GM18517 (cell line): ENCODE results near the gene DGKG.

Source experiments
- ATAC-seq: cut with Tn5 transposase; IDR thresholded peaks from one replicate; pipeline ENCODE4 v1.9.1; 2021; ENCODE audit warnings: mild to moderate bottlenecking, moderate library complexity; ENCODE audit not compliant: unreplicated experiment

DGKG gene

DNA sequence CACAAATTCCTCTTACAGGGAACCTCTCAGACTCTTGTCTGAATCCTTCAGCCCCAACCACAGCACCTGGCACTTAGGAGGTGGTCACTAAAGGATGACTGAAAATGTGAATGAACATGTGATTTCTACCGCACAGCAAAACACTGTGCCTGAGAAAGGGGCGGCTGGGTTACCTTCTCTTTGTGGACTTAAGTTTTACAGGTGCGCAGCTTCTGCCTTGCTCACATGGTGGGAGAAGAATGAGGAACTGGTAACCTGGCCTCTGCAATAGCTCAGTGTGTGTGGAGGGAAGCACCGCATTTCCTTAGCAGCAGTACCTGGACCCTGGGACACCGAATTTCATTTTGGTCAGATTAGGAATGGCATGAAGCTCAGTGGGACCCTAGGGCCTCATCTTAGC is 243.3 kb downstream of the DGKG start:
- no peak for ATAC-seq

DNA sequence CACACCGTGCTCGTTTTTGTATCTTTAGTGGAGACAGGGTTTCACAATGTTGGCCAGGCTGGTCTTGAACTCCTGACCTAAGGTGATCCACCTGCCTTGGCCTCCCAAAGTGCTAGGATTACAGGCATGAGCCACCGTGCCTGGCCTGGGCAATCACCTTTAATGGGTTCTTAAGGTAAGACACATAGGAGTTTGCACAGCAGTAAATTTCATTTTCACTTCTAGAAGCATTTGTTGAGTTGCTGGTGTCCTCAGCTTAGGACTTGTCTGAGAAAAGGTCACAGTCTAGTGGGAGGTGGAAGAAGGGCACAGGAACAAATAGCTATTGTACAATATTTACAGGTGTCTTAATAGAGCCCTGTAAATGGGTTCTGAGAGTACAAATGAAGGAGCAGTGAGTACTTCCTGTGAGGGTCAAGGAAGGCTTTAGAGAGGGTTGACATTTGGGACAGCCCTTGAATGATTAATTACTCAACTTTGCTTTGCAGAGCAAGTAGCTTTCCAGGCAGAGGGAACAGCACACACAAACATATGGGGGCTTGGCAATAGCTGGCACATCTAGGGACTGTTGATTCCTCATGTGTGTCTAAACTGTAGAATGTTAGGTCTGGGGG is 244.4 kb downstream of the DGKG start:
- ATAC-seq, result no peak

DNA sequence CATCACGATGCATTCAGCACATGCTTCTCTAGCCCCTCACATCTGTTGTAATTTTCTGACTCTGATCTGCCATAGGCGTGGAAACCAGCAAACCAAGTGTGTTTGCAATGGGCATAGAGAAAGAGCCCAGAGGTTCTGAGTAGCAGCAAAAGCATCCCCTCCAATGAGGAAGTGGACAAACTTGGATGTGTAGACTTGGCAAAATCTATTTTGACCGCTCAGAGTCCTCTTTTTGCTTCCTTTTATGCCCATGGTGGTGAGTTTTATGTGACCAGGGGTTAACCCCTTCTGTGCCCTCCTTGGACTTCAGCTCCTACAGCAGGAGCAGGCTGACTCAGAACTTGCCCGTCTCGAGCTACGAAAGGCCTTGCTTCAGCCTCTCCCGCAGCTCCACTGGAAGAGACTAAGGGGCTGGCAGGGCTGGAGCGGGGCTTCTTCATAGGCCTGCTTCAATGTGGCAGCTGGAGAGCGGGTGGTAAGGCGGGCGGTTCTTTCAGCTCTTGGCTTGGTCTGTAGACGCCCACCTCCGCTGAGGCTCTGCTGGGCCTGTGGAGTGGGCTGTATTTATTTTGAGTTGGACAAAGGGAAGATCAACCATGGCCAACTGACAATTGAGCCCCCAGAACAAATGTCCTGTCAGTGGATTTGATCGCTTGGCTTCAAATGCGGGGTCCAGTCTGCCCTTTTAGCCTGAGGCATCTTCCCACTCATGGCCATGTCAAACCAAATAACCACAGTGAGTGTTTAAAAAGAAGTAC is 246.6 kb downstream of the DGKG start:
- no peak for ATAC-seq

DNA sequence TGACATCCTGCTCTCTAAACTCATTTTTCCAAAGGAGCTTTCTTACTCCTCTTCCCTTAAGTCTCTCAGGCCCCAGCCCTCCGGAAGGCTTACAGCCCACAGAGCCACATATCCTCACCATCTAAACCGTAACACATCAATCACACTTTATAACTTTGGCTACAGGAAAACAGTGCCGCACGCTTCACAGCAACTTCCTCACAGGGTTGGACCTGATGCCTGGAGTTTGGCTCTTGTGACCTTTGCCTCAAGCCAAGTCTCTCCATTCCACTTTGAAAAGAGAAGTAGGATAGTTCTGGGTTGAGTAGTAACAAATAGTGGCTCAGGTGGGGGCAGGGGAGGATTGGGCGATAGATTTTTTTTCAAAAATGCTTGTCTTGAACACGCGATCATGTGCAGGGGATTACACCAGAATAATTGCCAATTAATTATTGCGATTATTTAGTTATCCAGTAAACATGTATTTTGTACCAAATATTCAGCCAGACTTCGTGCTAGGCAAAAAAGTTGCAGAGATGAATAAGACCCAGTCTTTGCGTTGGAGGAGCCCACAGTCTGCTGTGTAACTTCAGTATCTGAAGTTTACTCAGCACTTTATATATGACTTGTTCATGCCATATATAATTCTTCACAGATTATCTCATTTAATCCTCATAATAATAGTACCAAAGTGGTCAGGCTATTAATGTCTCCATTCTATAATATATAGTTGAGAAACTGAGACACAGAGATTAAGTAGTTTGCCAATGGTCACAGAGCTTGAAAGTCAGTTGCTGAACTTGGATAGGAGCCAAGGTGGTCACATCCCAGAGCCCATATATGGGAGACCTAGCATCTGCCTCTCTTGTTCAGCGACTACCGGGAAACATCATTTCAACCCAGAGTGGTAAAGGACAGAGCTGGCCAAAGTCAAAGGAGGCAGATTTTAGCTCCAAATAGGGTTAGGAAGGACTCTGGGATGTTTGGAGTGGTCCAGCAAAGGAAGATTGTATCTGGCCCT is 250.8 kb downstream of the DGKG start:
- ATAC-seq, result no peak

DNA sequence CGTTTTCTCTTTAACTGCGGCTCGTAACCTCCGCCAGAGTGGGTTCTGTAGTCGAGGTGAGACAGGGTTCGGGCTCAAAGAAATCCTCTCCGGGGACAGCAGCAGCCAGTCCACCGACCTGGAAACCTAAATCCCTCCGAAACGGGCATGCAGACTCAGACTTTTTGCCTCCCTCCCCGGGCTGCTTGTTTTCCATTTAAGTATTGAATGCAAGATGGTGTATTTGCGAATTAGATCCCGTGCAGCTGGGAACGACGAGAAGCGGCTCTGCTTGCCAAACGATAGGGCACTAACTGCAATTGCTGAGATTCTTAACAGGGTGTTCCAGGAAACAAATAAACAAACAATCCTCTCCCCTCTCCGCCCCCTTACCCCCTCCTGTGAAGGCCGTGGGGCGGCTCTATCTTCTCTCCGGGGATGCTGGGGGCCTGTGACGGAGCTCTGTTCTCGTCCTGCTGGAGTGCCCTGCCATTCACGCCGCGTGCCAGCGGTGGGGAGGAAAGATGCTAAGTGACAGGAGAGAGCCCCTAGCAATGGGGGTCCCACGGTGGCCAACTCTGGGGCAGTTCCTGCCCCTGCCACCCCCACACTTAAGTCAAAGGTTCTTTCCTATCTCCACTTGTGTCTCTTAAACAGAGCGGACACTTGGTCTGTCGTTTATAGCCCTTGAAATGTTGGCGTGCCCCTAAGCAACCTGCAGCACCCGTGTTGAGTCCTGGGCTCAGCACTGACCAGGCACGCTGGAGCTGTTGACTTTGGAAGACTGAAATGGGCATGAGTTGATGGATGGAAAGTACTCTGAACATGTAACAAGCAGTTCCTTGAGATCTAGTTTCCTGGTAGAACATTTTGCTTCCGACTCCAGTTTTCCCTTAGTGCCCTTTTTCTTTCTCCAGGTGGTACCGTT is 251.9 kb downstream of the DGKG start:
- ATAC-seq, result no peak

DNA sequence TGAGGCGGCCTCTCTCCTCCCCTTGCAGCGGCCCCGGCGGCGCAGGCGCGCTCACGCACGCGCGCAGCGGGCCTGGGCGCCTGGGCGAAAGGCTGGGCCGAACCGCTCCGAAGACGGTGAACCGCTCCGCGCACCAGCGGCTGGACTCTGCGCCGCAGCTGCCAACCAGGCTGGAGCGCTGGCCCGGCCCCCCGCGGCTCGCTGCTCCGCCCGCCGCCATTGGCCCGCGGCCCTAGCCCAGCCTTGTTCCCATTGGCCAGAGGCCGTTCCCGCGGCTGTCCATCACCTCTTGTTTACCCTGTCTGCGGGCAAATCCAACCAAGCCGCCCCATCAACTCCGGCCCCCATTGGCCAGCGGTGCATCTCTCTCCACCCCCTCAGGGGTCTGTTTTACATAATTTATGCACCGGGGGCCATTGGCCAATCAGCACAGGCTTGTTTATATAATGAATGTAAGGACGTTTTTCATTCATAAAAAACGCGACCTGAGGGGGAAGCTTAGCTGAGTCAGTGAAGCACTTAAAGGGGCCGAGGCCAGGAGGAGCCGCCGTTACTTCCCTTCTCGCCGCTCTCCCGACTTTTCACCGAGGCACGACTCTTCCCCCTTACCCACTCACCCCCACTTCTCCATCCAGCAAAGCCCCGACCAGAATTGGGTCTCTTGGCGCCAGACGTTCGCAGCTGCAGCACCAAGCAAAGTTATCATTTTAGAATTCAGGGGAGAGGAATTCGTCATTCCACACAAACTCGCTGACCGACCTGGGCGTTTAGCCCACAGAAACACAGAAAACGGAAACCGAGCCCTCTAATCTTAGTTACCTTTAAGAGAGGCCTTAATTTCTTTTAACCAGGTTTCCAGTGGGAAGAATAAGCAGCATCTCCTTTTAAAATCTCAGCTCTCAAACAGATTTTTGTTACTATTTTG is 252.8 kb downstream of the DGKG start, which contains the start of gene ETV5:
Gene ETV5, minus strand, starts transcription at position 149 of the 925 bp plus-strand sequence. CDS start 3,221 bp downstream, outside the sequence.
- ATAC-seq, result peak; percentile 95

DNA sequence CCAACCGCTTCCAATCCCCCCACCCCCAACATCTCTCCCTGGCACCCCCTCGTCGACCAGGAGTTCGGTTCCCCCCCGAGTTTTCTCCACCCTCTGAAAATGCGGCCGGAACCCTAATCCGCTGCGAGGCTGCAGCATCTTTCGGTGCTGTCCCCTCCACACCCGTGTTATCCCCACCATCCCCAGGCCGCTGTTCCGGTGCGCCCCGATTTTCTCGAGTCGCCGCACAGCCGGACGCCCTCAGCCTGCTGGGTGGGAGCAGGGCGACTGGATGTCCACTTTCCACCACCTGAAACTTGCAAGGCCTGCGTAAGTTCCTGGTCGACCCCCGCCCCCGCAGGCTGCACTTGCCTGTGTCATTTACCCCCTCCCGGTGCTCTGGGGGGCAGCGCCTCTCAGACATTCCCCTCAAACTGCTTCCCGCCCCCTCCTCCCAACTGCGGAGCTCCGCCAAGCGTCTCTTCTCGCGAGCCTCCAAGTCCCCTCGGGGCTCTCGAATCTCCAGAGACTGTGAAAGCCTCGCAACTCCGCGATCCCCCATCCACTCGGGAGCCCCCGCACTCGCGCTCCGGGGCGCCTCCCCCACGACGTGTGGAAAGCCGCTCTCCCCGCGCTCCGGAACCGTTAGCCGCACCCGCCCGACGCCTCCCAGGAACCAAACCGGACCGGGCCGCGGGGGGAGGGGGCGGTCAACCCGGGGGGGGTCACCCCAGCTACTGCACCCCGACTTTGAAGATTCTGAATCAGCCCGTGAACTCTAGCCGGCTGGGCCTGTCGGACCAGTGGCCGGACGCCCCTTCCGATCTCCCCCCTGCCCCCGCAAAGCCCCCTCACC is 253.7 kb downstream of the DGKG start:
- no peak for ATAC-seq

DNA sequence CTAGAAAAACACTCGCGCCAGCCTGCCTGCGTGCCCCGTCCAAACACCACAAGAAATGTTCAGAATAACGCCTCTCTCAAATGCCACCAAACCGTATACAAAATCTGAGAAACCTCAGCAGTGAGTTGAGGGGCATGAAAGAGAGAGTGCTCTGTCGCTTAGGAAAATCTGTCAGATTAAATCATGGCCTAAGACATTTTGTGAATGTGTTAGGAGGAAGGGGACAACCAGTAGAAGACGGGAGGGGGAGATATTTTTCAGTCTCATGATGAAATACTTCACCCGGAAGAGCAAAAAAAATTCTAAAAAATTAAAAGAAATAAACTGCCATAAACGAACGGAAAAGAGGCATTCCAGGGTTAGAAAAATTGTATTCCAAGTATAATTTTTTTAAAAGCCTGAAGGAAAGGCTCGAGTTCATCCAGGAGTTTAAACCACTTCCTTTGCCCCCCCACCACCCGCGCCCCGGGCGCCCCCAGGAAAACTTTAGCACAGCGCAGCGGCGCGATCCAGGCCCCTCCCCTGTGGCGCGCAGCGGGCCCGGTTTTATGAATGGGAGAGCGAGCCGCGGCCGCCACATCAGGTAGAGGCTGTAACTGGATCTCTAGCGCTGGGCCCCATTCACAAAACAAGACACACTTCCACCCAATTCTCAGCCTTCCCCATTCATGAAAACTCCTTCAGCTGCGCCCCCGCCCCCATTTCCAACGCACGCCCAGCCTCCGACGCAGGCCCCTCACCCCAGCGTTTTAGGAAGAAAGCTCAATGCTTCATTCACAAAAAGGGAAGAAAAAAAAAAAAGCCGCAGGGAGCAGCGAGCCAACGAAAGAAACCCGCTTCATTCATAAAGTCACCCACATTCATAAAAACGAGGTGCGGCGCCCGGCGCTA is 254.6 kb downstream of the DGKG start:
- no peak for ATAC-seq

DNA sequence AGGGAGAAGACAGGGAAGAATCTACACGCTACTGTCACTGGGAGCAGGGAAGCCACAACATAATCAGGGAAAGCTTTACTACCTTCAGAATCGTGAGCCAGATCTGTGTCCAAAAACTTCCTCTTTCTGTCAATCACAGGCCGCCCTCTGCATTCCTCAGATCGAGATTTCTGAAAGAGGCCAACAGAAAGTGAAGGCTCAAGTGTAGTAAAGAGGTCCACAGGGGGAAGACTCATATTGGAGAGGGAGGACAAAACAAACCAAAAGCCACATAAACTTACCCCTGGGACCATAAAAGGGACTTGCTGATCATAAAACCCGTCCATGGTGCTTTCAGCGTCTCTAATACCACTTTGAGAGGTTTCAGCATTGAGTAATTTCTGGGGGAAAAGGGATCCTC is 256.5 kb downstream of the DGKG start:
- ATAC-seq, result no peak

DNA sequence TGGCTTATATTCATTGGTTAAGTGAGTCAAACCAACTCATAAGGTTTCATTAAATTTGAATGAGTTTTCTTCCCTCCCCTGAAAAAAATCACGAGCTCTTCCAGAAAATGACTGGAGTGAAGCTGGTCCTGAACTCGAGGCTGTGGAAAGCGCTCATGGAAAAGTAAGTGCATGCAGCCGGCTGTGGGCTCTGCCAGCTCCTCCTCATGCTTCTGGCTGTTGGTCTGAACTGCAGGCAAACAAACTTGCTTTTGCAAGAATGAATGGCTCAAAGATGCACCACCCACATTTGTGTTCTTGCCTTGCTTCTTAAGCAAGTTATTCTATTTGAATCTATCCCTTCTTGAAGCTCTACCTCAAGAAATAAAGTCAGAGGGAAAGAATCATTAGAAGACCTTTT is 259.3 kb downstream of the DGKG start:
- no peak for ATAC-seq

DNA sequence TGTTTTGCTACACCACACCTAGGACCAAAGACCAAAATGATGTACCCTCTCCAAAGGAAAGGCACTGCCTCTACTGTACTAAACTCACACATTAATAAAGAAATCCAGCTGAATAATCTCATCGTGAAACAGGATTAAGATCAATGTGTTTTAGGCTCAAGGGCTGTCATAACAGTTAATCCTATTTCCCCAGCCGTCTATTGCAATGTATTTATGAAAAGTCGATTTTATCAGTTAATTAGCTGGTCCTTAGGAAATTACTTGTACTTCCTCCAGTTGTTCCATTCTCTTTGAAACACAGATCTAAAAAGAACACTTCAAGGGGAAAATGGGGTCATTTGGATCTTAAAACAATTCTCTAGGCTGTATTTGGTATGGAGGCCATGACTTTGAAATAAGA is 261.6 kb downstream of the DGKG start:
- no peak for ATAC-seq

DNA sequence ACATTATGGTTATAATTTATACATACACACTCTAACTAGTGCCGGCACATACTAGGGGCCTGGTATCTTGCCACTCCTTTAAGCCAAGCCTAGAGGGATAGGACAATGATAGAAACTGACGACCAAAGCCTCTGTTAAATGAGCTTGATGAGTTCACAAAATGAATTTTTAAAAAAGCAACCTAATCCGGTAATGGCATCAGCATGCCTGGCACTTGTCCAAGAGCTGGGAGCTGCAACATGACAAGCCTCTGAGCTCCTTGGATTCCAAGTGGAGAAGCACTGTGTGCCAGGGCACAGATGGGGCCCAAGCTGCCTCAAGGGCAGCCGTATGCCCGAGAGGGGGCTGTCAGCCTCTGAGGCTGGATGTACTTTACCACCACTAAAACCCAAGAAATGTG is 262.9 kb downstream of the DGKG start:
- no peak for ATAC-seq

DNA sequence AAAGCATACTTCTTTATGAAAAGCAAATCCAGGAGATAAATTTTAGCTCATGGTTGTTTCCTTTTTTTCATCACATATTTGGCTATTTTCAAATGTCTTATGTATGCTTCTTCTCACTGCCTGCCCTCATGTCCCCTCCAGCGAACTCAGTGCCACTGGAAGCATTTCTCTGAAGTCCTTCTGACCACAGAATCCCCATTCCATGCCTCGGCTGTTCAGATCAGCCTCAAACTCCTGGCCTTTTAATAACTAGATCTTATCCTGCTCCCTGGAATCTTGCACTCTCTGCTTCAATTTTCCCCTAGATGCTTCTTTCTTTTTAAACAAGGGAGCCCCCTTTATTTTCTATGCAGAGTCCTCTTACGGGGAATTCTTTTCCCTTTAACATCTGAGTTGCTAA is 263.3 kb downstream of the DGKG start:
- ATAC-seq, result no peak

DNA sequence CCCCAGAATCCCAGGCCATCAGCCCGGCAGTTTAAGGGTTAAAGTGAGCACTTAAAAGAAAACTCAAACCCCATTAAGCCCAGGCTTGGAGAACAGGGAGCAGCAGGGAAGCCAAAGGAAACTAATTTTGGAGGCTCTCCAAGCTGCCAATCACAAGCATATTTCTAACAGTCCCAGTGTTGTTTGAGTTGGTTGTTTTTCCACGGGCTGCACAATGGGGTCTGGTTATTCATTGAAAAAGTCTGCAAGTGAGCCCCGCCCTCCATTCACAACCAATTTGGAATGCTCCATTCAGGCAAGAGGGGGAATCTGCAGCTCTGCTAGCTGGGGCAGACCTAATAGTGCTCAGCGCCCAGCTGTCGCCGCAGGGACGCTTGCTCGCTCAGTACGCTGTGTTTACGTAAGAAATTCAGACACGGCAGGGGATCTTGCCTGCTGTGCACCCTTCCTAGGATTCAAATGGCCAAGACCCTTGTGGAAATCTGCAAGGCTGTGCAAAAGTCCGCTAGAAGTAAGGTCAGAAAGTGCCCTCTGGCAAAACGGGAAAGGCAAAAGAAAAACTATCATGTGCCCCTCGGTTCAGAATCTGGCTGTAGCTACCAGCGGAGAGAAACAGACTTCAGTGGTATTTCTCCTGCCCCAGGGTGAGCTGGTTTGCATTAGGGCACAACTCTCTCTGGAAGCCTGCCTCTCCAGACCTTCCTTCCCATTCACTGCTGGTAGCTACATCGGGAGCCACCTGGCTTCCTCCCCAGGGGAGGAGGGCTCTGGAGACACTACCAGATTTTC is 264.2 kb downstream of the DGKG start:
- ATAC-seq, result no peak

DNA sequence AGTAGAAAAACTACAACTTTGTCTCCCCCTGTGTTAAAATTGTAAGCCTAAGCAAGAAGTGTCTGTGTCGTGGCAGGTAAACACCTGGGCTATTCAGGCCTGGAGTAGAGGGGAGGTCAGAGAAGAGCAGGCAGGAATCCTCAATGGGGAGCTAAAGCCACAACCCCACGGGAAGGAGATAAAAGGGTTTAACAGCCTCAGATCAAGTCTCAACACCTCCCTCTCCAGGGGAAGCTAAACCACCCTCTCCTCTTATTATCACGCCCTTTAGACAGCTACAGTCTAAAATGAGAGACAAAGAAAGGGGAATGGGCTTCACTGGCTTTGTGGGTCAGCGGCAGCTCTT is 264.7 kb downstream of the DGKG start:
- no peak for ATAC-seq
